Large intestine (tissue), 3 donors: ENCODE measurements around the gene C1orf35. TPM values are rescaled to one million over a fixed set of nuclear protein-coding genes. Genes with fewer than 3 reads are reported as not detected.
A peak's percentile ranks its signal among the peaks of the same experiment; 100 is the strongest.

Source experiments
- DNase-seq, 2 donors: peaks; one replicate each; pipeline versions ENCODE4 v3.0.0 to v3.0.0-alpha.2; 2013
- H3K27ac ChIP-seq: one replicate; pipeline ENCODE4 v1.5.1; 2013; ENCODE audit warnings: low read length
- H3K27me3 ChIP-seq: 2 replicates; pipeline ENCODE4 v1.6.1; 2013; ENCODE audit warnings: low read length; ENCODE audit not compliant: control insufficient read depth, insufficient read depth
- H3K36me3 ChIP-seq: 2 replicates; pipeline ENCODE4 v1.6.1; 2013; ENCODE audit warnings: low read length; ENCODE audit not compliant: control insufficient read depth, insufficient read depth
- H3K4me1 ChIP-seq: one replicate; pipeline ENCODE4 v1.6.1; 2013; ENCODE audit warnings: low read length; ENCODE audit not compliant: control insufficient read depth, insufficient read depth
- H3K4me3 ChIP-seq: one replicate; pipeline ENCODE4 v1.5.1; 2013; ENCODE audit warnings: low read length
- H3K9me3 ChIP-seq: one replicate; pipeline ENCODE4 v1.6.1; 2013; ENCODE audit warnings: mild to moderate bottlenecking, low read depth, low read length, moderate library complexity; ENCODE audit not compliant: control insufficient read depth
- WGBS: methylation state at CpG from one replicate; pipeline ENCODE4 v1.1.5; 2013; ENCODE audit warnings: low lambda C conversion rate; ENCODE audit not compliant: insufficient coverage; 5-methylcytosine and 5-hydroxymethylcytosine counted together
- polyA plus RNA-seq: library from polyadenylated mRNA; unstranded; fragments of 120-200 nt; gene quantifications from one replicate; pipeline ENCODE4 v1.2.1, GENCODE V29; 2013

C1orf35 gene
- polyA plus RNA-seq, 1 donor = 17.3 TPM

DNA sequence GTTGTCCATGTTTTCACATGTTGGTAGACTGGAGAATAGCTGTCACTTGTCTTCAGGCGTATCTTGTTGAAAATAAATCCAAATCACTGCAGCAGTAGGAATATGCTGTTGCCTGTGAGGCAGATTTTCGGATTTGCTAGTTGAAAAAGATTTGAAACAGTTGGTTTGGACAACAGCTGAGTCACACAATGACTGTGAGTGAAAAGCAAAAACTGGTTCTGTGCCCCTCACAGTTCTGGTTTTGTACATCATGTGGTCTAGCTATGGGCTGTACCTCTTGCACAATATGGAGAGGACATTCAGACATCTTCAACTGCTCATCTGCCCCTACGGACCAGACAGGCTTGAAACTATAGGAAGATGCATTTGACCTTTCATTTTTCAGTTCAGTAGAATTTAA is 18.8 kb downstream of the C1orf35 start:
- peaks cover 53% of the 10 kb centered on the region for H3K4me1 ChIP-seq
- peaks cover 19% of the 10 kb centered on the region for H3K36me3 ChIP-seq
- peak in 1 of 2 donors; percentile 20 for DNase-seq
- no peaks in the 10 kb centered on the region for H3K27me3 ChIP-seq
- H3K9me3 ChIP-seq = no peaks in the 10 kb centered on the region
- peak overlapping the region; percentile 67 for H3K4me3 ChIP-seq
- peak overlapping the region; percentile 97 for H3K27ac ChIP-seq
- WGBS = 20% methylated on average over 1 of the region's 3 CpGs

DNA sequence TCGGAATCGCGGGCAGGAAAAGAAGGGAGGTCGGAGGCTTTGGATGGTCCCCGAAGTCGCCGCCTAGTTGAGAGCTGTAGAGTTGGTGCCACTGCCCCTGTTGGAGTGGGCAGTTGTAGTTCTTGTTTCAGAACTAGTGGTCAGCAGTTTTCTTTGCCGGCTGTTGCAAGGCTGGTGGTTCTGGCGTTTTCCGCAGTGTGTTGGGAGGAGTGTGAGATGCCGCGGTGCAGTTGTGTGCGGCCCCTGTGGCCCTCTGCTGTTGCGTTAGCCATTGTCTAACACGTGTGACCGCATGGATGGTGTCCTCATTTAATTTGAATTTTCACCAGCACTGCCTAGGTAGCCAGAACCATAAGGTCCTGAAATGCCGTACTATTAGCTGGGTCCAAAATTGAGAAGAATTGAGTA is 19.2 kb downstream of the C1orf35 start:
- Histone ChIP-seq H3K4me3 (peak overlapping the region; percentile 67), H3K4me1 (peaks cover 48% of the 10 kb centered on the region), H3K27ac (peak overlapping the region; percentile 97), H3K27me3 (no peaks in the 10 kb centered on the region), H3K36me3 (peaks cover 15% of the 10 kb centered on the region), H3K9me3 (no peaks in the 10 kb centered on the region)
- WGBS = no CpG with 5 or more reads among the region's 17 CpGs
- DNase-seq = no peak

DNA sequence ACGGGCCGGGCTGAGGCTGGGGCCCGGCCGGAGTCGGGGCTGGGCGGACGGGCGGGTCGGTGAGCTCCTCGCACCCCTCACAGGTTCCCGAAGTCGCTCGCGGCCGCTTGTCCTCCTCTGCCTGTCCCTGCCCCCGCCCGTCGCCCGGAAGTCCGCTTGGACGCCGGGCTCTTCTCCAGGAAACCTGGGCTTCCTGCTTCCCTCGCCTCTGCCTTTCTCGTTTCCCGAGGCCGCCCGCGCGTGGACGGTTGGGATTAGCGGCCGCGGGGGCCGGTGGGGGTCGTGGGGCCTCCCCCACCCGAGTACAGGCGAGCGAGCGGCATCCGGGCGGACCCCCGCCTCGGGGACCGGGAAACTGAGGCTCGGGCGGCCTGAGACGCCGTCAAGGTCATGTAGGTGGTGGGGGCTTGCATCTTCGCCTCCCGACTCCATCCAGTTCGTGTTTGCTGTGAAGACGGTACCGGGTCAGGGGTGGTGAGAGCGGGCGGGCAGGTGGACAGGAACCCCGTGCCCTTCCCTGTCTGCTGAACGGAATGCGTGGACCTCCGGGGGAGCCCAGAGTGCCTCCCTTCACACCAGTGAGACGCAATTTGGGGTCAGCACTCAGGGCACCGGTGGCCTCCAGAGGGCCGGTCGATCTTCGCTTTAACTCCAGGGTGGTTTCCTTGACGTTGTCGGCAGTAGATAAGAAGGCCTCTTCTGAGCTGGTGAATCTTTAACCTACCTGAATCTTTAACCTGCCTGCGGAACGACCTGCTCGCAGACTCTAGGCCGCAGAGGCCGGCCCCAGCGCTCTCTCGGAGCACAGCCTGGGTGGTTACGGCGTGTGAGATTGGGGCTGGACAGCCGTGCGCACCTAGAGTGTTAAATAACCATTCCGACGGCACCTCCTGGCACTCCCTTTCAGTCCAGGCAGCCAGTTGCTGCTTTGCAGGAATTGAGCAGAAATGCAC is 19.9 kb downstream of the C1orf35 start:
- peak; percentile 82 to 92 for DNase-seq
- Histone ChIP-seq H3K27ac (peak overlapping the region; percentile 97), H3K4me3 (peak overlapping the region; percentile 67), H3K4me1 (peaks cover 43% of the 10 kb centered on the region), H3K36me3 (peaks cover 9% of the 10 kb centered on the region), H3K9me3 (no peaks in the 10 kb centered on the region), H3K27me3 (no peaks in the 10 kb centered on the region)
- no CpG with 5 or more reads among the region's 79 CpGs for WGBS

DNA sequence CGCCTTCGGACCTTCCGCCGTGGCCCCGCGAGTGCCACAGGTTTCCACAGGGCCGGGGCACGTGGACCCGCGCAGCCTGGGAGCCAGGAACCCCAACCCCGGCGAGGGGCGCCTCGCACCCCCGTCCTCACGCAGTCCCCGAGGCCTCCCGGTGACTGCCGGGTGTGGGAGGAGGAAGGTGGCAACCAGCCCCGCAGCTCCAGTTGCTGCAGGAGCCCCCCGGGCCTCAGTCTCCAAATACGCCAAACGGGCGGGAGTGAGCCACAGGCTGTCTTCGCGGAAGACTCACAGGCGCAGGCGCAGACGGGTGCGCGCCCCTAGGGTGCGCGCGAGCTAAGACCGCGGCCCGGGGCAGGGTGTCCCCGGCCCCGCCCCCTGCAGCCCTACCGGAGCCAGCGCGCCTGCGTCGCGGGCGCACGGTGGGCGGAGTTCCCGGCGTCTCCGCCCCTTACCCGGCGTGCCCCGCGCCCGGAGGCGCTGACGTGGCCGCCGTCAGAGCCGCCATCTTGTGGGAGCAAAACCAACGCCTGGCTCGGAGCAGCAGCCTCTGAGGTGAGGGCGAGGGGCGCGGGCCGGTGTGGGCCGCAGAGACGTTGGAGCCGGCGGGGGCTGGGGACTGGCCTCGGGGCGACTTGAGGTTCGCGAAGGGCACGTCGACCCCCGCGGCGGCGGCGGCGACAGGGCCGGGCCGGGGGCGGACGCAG is 20.8 kb downstream of the C1orf35 start, which contains the start of gene ARF1:
ARF1 (plus strand) TSS at position 495 of the 704 bp plus-strand sequence. CDS start 14,407 bp downstream, outside the sequence.
- peak; percentile 94 to 95 for DNase-seq
- Histone ChIP-seq H3K9me3 (no peaks in the 10 kb centered on the region), H3K36me3 (peaks cover 3% of the 10 kb centered on the region), H3K4me3 (peak within 1 kb of the TSS; percentile 84), H3K27ac (peak within 1 kb of the TSS; percentile 97), H3K4me1 (peaks cover 35% of the 10 kb centered on the region), H3K27me3 (no peaks in the 10 kb centered on the region)
- no CpG with 5 or more reads among the region's 87 CpGs for WGBS

DNA sequence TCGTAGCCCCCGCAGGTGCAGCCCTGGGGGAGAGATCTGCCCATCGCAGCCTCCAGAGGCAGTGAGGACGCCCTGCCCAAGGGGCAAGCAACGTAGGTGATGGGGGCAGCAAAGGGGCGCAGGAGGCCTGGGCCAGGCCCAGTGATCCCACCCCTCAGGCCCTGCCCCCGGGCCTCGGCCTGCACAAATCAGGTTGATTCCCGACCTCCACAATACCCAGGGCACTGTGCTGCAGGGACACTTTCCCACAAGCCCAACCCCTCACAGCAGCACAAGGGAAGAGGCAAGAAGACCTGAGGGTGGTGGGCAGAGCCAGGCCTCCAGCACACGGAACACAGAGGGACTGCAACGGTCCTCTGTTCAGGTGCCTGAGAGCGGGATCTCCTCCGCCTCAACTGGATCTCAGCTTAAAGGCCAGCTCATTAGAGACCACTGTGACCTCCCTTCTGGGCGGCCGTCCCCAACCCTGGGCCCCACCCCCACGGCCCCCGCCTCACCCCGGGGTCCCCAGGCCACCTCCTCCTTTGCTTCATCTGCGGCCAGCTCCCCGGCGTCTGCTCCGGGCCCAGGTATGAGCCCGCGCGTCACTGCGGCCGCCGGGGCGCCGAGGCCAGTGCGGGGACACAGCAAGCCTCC is 21.4 kb downstream of the C1orf35 start:
- WGBS = no CpG with 5 or more reads among the region's 31 CpGs
- Histone ChIP-seq H3K4me3 (peak overlapping the region; percentile 84), H3K27ac (no peak overlapping the region), H3K4me1 (peaks cover 31% of the 10 kb centered on the region), H3K9me3 (no peaks in the 10 kb centered on the region), H3K27me3 (no peaks in the 10 kb centered on the region), H3K36me3 (no peaks in the 10 kb centered on the region)
- DNase-seq = peak in 1 of 2 donors; percentile 23

DNA sequence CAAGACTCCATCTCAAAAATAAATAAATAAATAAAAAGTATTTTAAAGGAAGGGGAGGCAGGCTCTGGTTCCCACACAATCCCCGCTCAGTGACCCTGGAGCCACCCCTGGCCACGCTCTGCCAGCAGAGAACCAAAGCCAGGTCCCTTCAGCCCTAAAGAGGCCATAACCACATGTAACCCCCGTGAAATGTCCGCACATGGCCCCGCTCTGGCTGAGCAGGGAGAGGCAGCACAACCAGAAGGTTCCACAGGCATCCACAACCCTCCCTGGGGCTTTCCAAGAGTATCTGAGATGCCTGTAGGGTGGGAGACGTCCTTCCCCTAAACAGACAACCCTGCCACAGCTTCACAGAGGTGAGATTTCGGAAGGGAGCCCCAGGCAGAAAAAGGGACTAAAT is 22.0 kb downstream of the C1orf35 start:
- Histone ChIP-seq H3K27me3 (no peaks in the 10 kb centered on the region), H3K4me3 (peak overlapping the region; percentile 84), H3K4me1 (peaks cover 27% of the 10 kb centered on the region), H3K27ac (no peak overlapping the region), H3K9me3 (no peaks in the 10 kb centered on the region), H3K36me3 (no peaks in the 10 kb centered on the region)
- no CpG with 5 or more reads among the region's 7 CpGs for WGBS
- DNase-seq = no peak

DNA sequence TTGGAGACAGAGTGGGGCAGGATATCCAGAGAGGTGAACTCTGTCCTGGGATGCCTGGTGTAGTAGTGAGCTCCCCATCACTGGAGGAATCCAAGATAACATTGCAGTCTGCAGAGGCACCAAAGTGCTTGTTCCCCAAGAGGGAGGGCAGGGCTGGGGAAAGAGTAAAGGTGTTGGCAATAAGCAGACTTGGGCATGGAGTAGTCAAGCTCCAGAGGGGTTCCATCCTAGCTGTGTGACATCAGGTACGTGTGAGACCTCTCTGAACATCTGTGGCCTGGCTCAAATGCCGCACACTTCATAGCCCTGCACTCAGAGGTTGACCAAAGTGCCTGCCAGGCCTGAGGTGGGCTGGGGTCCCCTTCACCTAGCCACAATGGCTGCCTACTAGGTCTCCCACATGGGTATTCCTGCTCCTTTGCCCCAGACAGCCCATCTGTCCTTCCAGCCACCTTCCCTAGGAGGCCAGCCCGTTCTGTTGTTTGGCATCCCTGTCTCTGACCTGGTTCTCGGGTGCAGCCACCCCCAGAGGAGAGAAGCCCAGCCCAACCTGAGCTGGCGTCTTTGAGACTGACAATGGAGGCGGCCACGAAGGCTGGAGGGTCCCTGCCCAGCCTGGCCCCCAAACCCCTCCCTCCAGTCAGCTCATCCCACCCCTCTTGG is 23.4 kb downstream of the C1orf35 start:
- no peak overlapping the region for H3K4me3 ChIP-seq
- H3K27me3 ChIP-seq = peaks cover 9% of the 10 kb centered on the region
- no CpG with 5 or more reads among the region's 7 CpGs for WGBS
- no peaks in the 10 kb centered on the region for H3K9me3 ChIP-seq
- no peaks in the 10 kb centered on the region for H3K36me3 ChIP-seq
- peaks cover 13% of the 10 kb centered on the region for H3K4me1 ChIP-seq
- no peak for DNase-seq
- H3K27ac ChIP-seq = no peak overlapping the region

DNA sequence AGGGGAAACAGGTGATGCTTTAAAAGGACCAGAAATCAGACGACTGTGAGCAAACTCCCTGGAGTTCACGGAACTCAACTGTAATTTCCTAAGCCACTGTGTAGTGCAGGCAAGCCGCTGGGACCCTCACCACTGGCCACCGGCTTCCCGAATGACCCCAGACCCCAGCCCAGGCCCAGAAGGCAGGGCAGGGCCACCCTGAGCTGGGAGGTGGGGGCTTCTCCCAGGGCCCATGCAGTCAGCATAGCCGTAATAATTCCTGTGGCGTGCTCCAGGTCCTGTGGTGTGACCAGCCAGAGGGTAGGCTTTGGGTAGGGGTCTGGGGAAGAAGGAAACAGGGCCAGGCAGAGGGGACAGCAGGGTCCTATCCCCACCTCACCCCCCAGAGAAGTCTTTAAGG is 24.1 kb downstream of the C1orf35 start:
- no peak overlapping the region for H3K4me3 ChIP-seq
- WGBS = no CpG with 5 or more reads among the region's 7 CpGs
- DNase-seq = no peak
- H3K4me1 ChIP-seq = peaks cover 7% of the 10 kb centered on the region
- H3K9me3 ChIP-seq = no peaks in the 10 kb centered on the region
- H3K36me3 ChIP-seq = no peaks in the 10 kb centered on the region
- H3K27ac ChIP-seq = no peak overlapping the region
- H3K27me3 ChIP-seq = peaks cover 15% of the 10 kb centered on the region

DNA sequence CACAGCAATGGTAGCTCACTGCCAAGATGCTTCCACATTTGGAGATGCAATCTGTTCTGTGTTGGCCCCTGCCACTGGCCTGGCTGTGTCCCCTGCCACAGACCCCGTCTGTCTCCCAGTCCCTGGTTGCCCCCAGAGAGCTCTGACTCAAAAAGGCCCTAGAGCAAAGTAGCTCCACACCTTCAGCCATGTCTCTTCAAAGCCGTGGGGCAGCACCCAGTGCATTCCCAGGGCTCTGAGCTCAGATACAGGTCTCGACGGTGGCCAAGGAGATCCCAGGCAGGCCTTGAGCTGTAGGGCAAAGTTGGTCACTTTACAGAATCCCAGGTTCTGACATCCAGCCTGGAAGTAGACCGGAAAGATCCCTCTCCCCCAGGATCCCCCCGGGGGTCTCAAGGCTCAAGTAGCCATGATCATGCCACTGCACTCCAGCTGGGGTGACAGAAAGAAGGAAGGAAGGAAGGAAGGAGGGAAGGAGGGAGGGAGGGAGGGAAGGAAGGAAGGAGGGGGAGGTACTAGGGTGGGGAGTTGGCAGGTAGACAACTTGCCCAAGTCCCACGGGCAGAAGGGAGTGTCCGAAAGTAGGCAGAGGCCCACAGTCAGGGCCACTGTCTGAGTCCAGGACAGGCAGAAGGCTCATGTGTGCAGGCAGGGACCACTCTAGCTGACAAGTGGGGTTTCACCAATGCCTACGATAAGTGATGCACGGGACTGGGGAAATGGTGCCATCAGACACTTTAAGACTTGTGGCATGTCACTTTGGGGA is 25.4 kb downstream of the C1orf35 start:
- peaks cover 24% of the 10 kb centered on the region for H3K27me3 ChIP-seq
- no peak overlapping the region for H3K4me3 ChIP-seq
- H3K36me3 ChIP-seq = no peaks in the 10 kb centered on the region
- WGBS = no CpG with 5 or more reads among the region's 10 CpGs
- H3K27ac ChIP-seq = no peak overlapping the region
- DNase-seq = no peak
- peaks cover 7% of the 10 kb centered on the region for H3K4me1 ChIP-seq
- no peaks in the 10 kb centered on the region for H3K9me3 ChIP-seq
